K562 (cell line): ENCODE measurements around the gene VPS13D. TPM values are rescaled to one million over a fixed set of nuclear protein-coding genes. Genes with fewer than 3 reads are reported as not detected.

Source experiments
- FOXP1 ChIP-seq: sonication (generic); formaldehyde crosslinking; IDR thresholded peaks from 2 replicates; pipeline ENCODE4 v1.8.0; 2022; ENCODE audit warnings: mild to moderate bottlenecking, missing genetic modification reagents
- GATAD2B ChIP-seq: fragments of 450-650 bp; IDR thresholded peaks from 2 replicates; pipeline ENCODE4 v1.6.1; 2017; ENCODE audit warnings: mild to moderate bottlenecking, borderline replicate concordance
- HDAC1 ChIP-seq, 2 experiments: fragments of 450-650 bp; IDR thresholded peaks; 2 replicates each; pipeline ENCODE4 v1.6.1; 2016 to 2017; ENCODE audit warnings: inconsistent platforms in 1 of 2, mild to moderate bottlenecking in 1 of 2, moderate library complexity in 1 of 2
- KDM4B ChIP-seq, 2 experiments: fragments of 450-650 bp in 1 of 2; sonication (generic) in 1 of 2; IDR thresholded peaks; 2 replicates each; pipeline ENCODE4 v1.6.1; 2016 to 2017; ENCODE audit warnings: borderline replicate concordance in 2 of 2, antibody characterized with exemption in 1 of 2, low read depth in 1 of 2, mild to moderate bottlenecking in 1 of 2
- LEF1 ChIP-seq: fragments of 450-650 bp; IDR thresholded peaks from 2 replicates; pipeline ENCODE4 v1.6.1; 2016; ENCODE audit warnings: mild to moderate bottlenecking
- MCM2 ChIP-seq: fragments of 450-650 bp; IDR thresholded peaks from 2 replicates; pipeline ENCODE4 v1.6.1; 2017; ENCODE audit warnings: low read depth, mild to moderate bottlenecking
- MYBL2 ChIP-seq, 2 experiments: fragments of 450-650 bp in 1 of 2; sonication (generic) in 1 of 2; formaldehyde crosslinking in 1 of 2; IDR thresholded peaks; 2 replicates each; pipeline versions ENCODE4 v1.6.1 to v1.8.1; 2017 to 2022; ENCODE audit warnings: borderline replicate concordance in 1 of 2, inconsistent platforms in 1 of 2, low read depth in 1 of 2, mild to moderate bottlenecking in 1 of 2, missing genetic modification reagents in 1 of 2, moderate library complexity in 1 of 2
- PHF21A ChIP-seq: fragments of 450-650 bp; IDR thresholded peaks from 2 replicates; pipeline ENCODE4 v1.6.1; 2017; ENCODE audit warnings: low read depth, borderline replicate concordance
- PHTF2 ChIP-seq: fragments of 250-450 bp; sonication (Bioruptor Pico); IDR thresholded peaks from 2 replicates; pipeline ENCODE4 v1.5.0; 2021; ENCODE audit warnings: mild to moderate bottlenecking
- POLR2G ChIP-seq: fragments of 200-400 bp; formaldehyde crosslinking; IDR thresholded peaks from 2 replicates; pipeline ENCODE4 v1.6.1; 2017; ENCODE audit warnings: low read depth, mild to moderate bottlenecking, antibody characterized with exemption, low read length, moderate library complexity
- RBM17 ChIP-seq: fragments of 200-400 bp; formaldehyde crosslinking; IDR thresholded peaks from 2 replicates; pipeline ENCODE4 v1.6.1; 2017; ENCODE audit warnings: low read depth, mild to moderate bottlenecking, low read length, borderline replicate concordance
- SIX5 ChIP-seq, 2 experiments: IDR thresholded peaks; 2 replicates each; pipeline ENCODE4 v1.6.1; 2011; ENCODE audit warnings: low read length in 2 of 2, borderline replicate concordance in 1 of 2, low read depth in 1 of 2, mild to moderate bottlenecking in 1 of 2, moderate library complexity in 1 of 2; ENCODE audit not compliant: insufficient read depth in 1 of 2
- SMAD4 ChIP-seq: fragments of 250-450 bp; sonication (Bioruptor Pico); conservative IDR thresholded peaks from 2 replicates; pipeline ENCODE4 v1.8.0; 2021; ENCODE audit warnings: inconsistent platforms, mild to moderate bottlenecking, moderate library complexity
- STAT5A ChIP-seq: IDR thresholded peaks from 2 replicates; pipeline ENCODE4 v1.6.1; 2012; ENCODE audit warnings: low read length, inconsistent platforms, borderline replicate concordance
- TEAD1 ChIP-seq, 2 experiments: fragments of 450-650 bp in 1 of 2; sonication (generic) in 1 of 2; formaldehyde crosslinking; IDR thresholded peaks; 2 replicates each; pipeline versions ENCODE4 v1.4.0 to v1.8.0; 2020 to 2022; ENCODE audit warnings: mild to moderate bottlenecking in 2 of 2, missing genetic modification reagents in 1 of 2
- U2AF2 ChIP-seq: fragments of 200-400 bp; formaldehyde crosslinking; optimal IDR thresholded peaks from 2 replicates; pipeline ENCODE3; 2017; ENCODE audit warnings: low read depth, mild to moderate bottlenecking, low read length
- ZFP36 ChIP-seq: fragments of 150-350 bp; IDR thresholded peaks from 2 replicates; pipeline ENCODE4 v1.6.1; 2018; ENCODE audit warnings: low read length, low read depth; ENCODE audit not compliant: partially characterized antibody
- ZSCAN32 ChIP-seq: fragments of 450-650 bp; formaldehyde crosslinking; IDR thresholded peaks from 2 replicates; pipeline ENCODE4 v1.4.0; 2020; ENCODE audit warnings: mild to moderate bottlenecking, moderate library complexity
- polyA plus RNA-seq, 8 experiments: library from polyadenylated mRNA; depleted of rRNA in 4 of 8; stranded (reverse) in 5 of 8; unstranded in 3 of 8; fragments of >200 nt; fragmentation: Nextera tagmentation in 2 of 8; fragmentation: Illumina TruSeq in 1 of 8; extraction: Ambion mirVana in 2 of 8; extraction: Trizol in 1 of 8; gene quantifications; 2 replicates each; pipeline versions ENCODE4 v1.2.1 to v1.2.3, GENCODE V29; 2011 to 2014; ENCODE audit warnings: inconsistent platforms in 1 of 8, missing spikeins in 1 of 8
- total RNA-seq, 7 experiments: library from RNA; depleted of rRNA in 6 of 7; stranded (reverse); fragments of >200 nt in 6 of 7; fragmentation: Illumina TruSeq in 2 of 7; extraction: Trizol in 2 of 7; gene quantifications; 2 replicates each; pipeline versions ENCODE4 v1.2.1 to v1.2.3, GENCODE V29; 2011 to 2021; ENCODE audit warnings: low replicate concordance in 1 of 7
- TF ChIP-seq, protein P1 (sequence below): IDR thresholded peaks from 2 replicates; pipeline ENCODE4 v1.6.1; 2016; ENCODE audit warnings: missing genetic modification characterization, missing compliant biosample characterization
- TF ChIP-seq, protein P2 (sequence below): fragments of 450-650 bp; formaldehyde crosslinking; IDR thresholded peaks from 2 replicates; pipeline ENCODE4 v1.4.0; 2022; ENCODE audit warnings: missing genetic modification characterization
- TF ChIP-seq, protein P3 (sequence below): sonication (generic); formaldehyde crosslinking; IDR thresholded peaks from 2 replicates; pipeline ENCODE4 v1.8.0; 2023; ENCODE audit warnings: mild to moderate bottlenecking, missing genetic modification reagents
- TF ChIP-seq, protein P4 (sequence below): fragments of 250-450 bp; sonication (Bioruptor Pico); IDR thresholded peaks from 2 replicates; pipeline ENCODE4 v1.4.0; 2020; ENCODE audit warnings: borderline replicate concordance

VPS13D gene
- total and polyA plus RNA-seq, 9 of the 15 experiments (the other 6 are each of a cell fraction or from before 2014, with no cell fraction given) = 6.1 to 51.5 (median 38.5) TPM

DNA sequence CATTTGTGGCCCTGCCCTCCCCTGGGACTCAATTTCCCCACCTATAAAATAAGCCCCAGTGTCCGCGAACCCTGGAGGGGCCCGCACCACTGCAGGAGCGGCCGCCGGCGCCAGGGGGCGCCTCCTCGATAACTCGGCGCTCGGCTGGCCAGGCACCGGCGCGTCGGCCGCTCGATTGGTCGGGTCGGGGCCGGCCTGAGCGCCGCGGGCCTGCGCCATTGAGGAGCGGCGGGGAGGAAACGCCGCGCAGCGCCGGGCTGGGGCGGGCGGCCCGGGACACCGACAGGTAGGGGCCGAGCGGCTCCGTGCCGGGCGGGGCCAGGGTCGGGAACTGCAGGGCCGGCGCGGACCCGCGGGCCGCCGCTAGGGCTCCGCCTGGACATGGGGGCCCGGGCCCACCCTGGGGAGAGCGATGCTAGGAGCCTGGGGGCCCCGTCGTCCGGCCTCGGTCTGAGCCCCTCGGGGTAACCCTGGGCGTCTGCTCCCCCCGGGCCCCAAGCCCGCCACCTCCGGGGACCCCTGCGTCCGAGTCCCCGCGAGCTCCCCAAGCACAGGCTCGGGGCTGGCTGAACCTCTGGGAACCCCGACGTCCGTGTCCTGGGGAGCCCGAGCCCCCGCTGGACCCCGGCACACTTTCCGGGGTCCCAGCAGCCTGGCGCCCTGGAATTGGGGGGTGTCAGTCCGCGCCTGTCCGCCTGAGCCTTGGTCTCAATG, at the start of gene VPS13D (continued):
- TF ChIP-seq GATAD2B (peak; percentile 97), MYBL2 (IDR thresholded peaks at IDR 0.05; ENCODE audit: low read depth) (no peak), MYBL2 (CRISPR knock-in tag; IDR thresholded peaks at IDR 0.05; ENCODE audit: borderline replicate concordance) (no peak), FOXP1 (CRISPR knock-in tag) (peak; percentile 52; the same call in 1 of the 2 replicates), KDM4B (IDR thresholded peaks at IDR 0.05; ENCODE audit: borderline replicate concordance in 2 of 2, low read depth in 1 of 2) (0 out of 4 replicates have a peak, but pooled peaks of 1 of the 2 experiments have one; percentile 3), MCM2 (no peak), LEF1 (no peak), PHTF2 (no peak), U2AF2 (no peak), TEAD1 (CRISPR knock-in tag; IDR thresholded peaks at IDR 0.05) (0 out of 4 replicates have a peak, but pooled peaks of 1 of the 2 experiments have one; percentile 47), ZSCAN32 (CRISPR knock-in tag) (no peak), HDAC1 (IDR thresholded peaks at IDR 0.05) (no peak), PHF21A (no peak), SMAD4 (CRISPR knock-in tag) (peak; percentile 95), POLR2G (peak; percentile 83), SIX5 (IDR thresholded peaks at IDR 0.05; ENCODE audit: borderline replicate concordance in 1 of 2, insufficient read depth in 1 of 2, low read depth in 1 of 2, low read length in 2 of 2) (peak in 1 of 2 experiments; percentile 34; a peak in 1 of 4 replicates), ZFP36 (peak; percentile 2), RBM17 (no peak), STAT5A (no peak)
- TF ChIP-seq, protein P1, sequence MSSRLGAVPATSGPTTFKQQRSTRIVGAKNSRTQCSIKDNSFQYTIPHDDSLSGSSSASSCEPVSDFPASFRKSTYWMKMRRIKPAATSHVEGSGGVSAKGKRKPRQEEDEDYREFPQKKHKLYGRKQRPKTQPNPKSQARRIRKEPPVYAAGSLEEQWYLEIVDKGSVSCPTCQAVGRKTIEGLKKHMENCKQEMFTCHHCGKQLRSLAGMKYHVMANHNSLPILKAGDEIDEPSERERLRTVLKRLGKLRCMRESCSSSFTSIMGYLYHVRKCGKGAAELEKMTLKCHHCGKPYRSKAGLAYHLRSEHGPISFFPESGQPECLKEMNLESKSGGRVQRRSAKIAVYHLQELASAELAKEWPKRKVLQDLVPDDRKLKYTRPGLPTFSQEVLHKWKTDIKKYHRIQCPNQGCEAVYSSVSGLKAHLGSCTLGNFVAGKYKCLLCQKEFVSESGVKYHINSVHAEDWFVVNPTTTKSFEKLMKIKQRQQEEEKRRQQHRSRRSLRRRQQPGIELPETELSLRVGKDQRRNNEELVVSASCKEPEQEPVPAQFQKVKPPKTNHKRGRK (tag) = no peak
- TF ChIP-seq, protein P2, sequence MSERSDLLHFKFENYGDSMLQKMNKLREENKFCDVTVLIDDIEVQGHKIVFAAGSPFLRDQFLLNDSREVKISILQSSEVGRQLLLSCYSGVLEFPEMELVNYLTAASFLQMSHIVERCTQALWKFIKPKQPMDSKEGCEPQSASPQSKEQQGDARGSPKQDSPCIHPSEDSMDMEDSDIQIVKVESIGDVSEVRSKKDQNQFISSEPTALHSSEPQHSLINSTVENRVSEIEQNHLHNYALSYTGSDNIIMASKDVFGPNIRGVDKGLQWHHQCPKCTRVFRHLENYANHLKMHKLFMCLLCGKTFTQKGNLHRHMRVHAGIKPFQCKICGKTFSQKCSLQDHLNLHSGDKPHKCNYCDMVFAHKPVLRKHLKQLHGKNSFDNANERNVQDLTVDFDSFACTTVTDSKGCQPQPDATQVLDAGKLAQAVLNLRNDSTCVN (CRISPR knock-in tag) = no peak
- TF ChIP-seq, protein P3, sequence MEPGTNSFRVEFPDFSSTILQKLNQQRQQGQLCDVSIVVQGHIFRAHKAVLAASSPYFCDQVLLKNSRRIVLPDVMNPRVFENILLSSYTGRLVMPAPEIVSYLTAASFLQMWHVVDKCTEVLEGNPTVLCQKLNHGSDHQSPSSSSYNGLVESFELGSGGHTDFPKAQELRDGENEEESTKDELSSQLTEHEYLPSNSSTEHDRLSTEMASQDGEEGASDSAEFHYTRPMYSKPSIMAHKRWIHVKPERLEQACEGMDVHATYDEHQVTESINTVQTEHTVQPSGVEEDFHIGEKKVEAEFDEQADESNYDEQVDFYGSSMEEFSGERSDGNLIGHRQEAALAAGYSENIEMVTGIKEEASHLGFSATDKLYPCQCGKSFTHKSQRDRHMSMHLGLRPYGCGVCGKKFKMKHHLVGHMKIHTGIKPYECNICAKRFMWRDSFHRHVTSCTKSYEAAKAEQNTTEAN (CRISPR knock-in tag) = no peak
- TF ChIP-seq, protein P4, sequence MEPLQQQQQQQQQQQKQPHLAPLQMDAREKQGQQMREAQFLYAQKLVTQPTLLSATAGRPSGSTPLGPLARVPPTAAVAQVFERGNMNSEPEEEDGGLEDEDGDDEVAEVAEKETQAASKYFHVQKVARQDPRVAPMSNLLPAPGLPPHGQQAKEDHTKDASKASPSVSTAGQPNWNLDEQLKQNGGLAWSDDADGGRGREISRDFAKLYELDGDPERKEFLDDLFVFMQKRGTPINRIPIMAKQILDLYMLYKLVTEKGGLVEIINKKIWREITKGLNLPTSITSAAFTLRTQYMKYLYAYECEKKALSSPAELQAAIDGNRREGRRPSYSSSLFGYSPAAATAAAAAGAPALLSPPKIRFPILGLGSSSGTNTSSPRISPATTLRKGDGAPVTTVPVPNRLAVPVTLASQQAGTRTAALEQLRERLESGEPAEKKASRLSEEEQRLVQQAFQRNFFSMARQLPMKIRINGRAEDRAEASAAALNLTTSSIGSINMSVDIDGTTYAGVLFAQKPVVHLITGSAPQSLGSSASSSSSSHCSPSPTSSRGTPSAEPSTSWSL = no peak
